Osteoblast (primary cell): Measurements from ENCODE around the gene SSC4D. TPM values are rescaled to one million over a fixed set of nuclear protein-coding genes. Genes with fewer than 3 reads are reported as not detected.

Experiments
- DNase-seq: peaks from one replicate; pipeline ENCODE4 v3.0.0; 2011; ENCODE audit warnings: low spot score, mixed read lengths; ENCODE audit not compliant: insufficient read length; ENCODE audit errors: missing footprints
- H2AFZ ChIP-seq: 2 replicates; pipeline ENCODE4 v1.6.0; 2011; ENCODE audit warnings: mild to moderate bottlenecking, low read length
- H3K27ac ChIP-seq: 2 replicates; pipeline ENCODE4 v1.5.1; 2011; ENCODE audit warnings: mild to moderate bottlenecking, low read depth, low read length, moderate library complexity
- H3K27me3 ChIP-seq: 2 replicates; pipeline ENCODE4 v1.6.0; 2012; ENCODE audit warnings: mild to moderate bottlenecking, control low read depth, inconsistent platforms, low read length, moderate library complexity; ENCODE audit not compliant: insufficient read depth
- H3K36me3 ChIP-seq: 2 replicates; pipeline ENCODE4 v1.5.1; 2011; ENCODE audit warnings: mild to moderate bottlenecking, low read length, control low read depth, moderate library complexity; ENCODE audit not compliant: insufficient read depth
- H3K4me1 ChIP-seq: 2 replicates; pipeline ENCODE4 v1.5.1; 2011; ENCODE audit warnings: mild to moderate bottlenecking, low read length, control low read depth, moderate library complexity; ENCODE audit not compliant: insufficient read depth
- H3K4me2 ChIP-seq: 2 replicates; pipeline ENCODE4 v1.6.0; 2011; ENCODE audit warnings: mild to moderate bottlenecking, low read length; ENCODE audit not compliant: insufficient read depth
- H3K4me3 ChIP-seq: fragments of 200-600 bp; sonication (generic); 3 replicates; pipeline ENCODE4 v1.5.1; 2012; ENCODE audit warnings: mild to moderate bottlenecking, low read length, inconsistent platforms; ENCODE audit not compliant: insufficient read depth
- H3K79me2 ChIP-seq: 2 replicates; pipeline ENCODE4 v1.6.0; 2012; ENCODE audit warnings: mild to moderate bottlenecking, low read length, control low read depth, inconsistent platforms; ENCODE audit not compliant: insufficient read depth
- H3K9me3 ChIP-seq: 2 replicates; pipeline ENCODE4 v1.5.1; 2011; ENCODE audit warnings: low read depth, low read length, control low read depth
- H4K20me1 ChIP-seq: 2 replicates; pipeline ENCODE4 v1.6.0; 2012; ENCODE audit warnings: mild to moderate bottlenecking, low read length, control low read depth; ENCODE audit not compliant: insufficient read depth
- total RNA-seq: library from RNA; depleted of rRNA; stranded (reverse); fragments of >200 nt; gene quantifications from 2 replicates; pipeline ENCODE4 v1.2.3, GENCODE V29; 2012
- TF ChIP-seq, protein P1 (sequence below): IDR thresholded peaks from 2 replicates; pipeline ENCODE4 v1.5.1; 2011; ENCODE audit warnings: mild to moderate bottlenecking, low read depth, low read length, moderate library complexity; ENCODE audit errors: extremely low read depth

Gene SSC4D
- total RNA-seq, 1 donor: 1.1 TPM

DNA sequence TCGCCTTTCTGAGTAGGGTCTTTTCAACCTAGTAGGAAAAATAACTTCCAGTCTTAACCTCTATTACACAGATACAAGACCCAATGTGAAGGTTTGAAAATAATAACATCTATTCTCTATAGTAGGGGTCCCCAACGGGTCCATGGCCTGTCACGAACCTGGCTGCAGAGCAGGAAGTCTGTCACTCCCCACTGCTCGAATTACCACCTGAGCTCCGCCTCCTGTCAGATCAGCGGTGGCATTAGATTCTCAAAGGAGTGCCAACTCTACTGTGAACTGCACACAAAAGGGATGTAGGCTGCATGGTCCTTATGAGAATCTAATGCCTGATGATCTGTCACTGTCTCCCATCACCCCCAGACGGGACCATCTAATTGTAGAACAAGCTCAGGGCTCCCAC, 58.1 kb downstream of the SSC4D start:
- Histone ChIP-seq H3K27me3 (no peaks in the 10 kb centered on the region), H3K9me3 (no peaks in the 10 kb centered on the region), H3K27ac (no peak overlapping the region), H3K36me3 (peaks cover 50% of the 10 kb centered on the region), H2AFZ (no peak overlapping the region), H3K4me2 (peak overlapping the region; percentile 9), H4K20me1 (peaks cover 85% of the 10 kb centered on the region), H3K4me3 (no peak overlapping the region), H3K79me2 (peaks cover 100% of the 10 kb centered on the region), H3K4me1 (peaks cover 20% of the 10 kb centered on the region)
- TF ChIP-seq, protein P1, sequence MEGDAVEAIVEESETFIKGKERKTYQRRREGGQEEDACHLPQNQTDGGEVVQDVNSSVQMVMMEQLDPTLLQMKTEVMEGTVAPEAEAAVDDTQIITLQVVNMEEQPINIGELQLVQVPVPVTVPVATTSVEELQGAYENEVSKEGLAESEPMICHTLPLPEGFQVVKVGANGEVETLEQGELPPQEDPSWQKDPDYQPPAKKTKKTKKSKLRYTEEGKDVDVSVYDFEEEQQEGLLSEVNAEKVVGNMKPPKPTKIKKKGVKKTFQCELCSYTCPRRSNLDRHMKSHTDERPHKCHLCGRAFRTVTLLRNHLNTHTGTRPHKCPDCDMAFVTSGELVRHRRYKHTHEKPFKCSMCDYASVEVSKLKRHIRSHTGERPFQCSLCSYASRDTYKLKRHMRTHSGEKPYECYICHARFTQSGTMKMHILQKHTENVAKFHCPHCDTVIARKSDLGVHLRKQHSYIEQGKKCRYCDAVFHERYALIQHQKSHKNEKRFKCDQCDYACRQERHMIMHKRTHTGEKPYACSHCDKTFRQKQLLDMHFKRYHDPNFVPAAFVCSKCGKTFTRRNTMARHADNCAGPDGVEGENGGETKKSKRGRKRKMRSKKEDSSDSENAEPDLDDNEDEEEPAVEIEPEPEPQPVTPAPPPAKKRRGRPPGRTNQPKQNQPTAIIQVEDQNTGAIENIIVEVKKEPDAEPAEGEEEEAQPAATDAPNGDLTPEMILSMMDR: no peak
- DNase-seq: no peak

DNA sequence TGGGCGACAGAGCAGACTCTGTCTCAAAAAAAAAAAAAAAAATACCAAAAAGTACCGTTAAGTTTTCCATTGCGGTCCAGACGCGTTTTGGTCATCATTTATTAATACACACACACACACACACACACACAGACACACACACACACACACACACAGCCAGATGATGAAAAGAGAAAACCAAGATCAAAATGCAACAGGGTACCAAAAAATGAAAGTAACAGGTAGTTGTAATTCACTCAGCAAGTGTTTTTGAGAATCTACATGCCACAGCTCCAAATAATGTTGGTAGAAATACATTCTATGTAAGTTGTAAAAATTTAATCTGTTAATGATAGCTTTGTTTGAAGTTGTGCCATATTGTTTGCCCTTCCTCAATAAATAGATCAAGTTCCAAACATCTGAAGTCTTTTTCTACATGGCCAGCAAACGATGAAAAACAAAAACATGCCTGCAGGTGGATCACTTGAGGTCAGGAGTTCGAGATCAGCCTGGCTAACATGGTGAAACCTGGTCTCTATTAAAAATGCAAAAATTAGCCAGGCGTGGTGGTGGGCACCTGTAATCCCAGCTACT, 60.1 kb downstream of the SSC4D start:
- TF ChIP-seq, protein P1: no peak
- Histone ChIP-seq H4K20me1 (peaks cover 84% of the 10 kb centered on the region), H3K79me2 (peaks cover 100% of the 10 kb centered on the region), H3K4me2 (no peak overlapping the region), H3K27me3 (no peaks in the 10 kb centered on the region), H2AFZ (no peak overlapping the region), H3K36me3 (peaks cover 49% of the 10 kb centered on the region), H3K4me3 (no peak overlapping the region), H3K27ac (no peak overlapping the region), H3K4me1 (peaks cover 7% of the 10 kb centered on the region), H3K9me3 (no peaks in the 10 kb centered on the region)
- no peak for DNase-seq

DNA sequence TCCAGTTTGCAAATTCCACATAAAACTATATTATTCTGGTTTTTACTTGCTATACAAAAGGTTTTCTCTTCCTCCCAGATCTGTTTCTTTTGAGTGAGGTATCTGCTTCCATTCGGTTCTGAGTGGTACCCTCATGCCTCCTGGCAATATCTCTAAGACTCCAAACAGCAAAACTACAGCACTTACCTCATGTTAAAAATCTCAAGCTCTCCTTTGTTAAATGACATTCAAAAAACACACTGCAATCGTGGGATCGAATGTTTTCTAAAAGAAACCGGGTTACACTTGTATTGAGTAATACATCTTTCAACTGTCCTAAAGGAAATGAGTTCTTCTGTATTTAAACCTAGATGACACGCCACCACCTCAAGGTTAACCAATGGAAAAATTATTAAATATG, 61.8 kb downstream of the SSC4D start:
- Histone ChIP-seq H3K4me2 (no peak overlapping the region), H3K36me3 (peaks cover 63% of the 10 kb centered on the region), H3K27me3 (no peaks in the 10 kb centered on the region), H3K27ac (no peak overlapping the region), H3K4me3 (no peak overlapping the region), H3K4me1 (peaks cover 11% of the 10 kb centered on the region), H3K9me3 (no peaks in the 10 kb centered on the region), H3K79me2 (peaks cover 100% of the 10 kb centered on the region), H2AFZ (no peak overlapping the region), H4K20me1 (peaks cover 80% of the 10 kb centered on the region)
- TF ChIP-seq, protein P1: no peak
- no peak for DNase-seq

DNA sequence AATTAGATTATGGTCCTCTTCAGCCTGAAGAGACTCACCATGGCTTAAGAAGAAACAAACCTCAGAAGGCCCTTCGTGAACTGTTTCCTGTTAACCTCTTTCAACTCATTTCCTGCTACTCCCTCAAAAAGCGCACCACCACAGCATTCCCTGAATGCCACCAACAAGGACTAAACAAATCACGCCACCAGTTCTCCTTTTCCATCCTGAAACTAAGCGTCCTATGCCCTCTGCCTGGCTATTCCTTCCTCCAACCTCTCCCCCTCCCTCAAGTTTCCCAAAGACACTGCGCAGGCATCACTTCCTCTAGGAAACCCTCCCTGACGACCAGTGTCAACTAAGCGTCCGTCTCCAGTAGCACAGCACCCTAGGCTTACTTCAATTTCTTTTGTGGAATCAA, 62.7 kb downstream of the SSC4D start:
- no peaks in the 10 kb centered on the region for H3K9me3 ChIP-seq
- peaks cover 100% of the 10 kb centered on the region for H3K79me2 ChIP-seq
- H3K4me1 ChIP-seq: peaks cover 11% of the 10 kb centered on the region
- H2AFZ ChIP-seq: no peak overlapping the region
- no peaks in the 10 kb centered on the region for H3K27me3 ChIP-seq
- DNase-seq: no peak
- H3K4me2 ChIP-seq: no peak overlapping the region
- no peak overlapping the region for H3K27ac ChIP-seq
- H3K36me3 ChIP-seq: peaks cover 70% of the 10 kb centered on the region
- TF ChIP-seq, protein P1: no peak
- no peak overlapping the region for H3K4me3 ChIP-seq
- H4K20me1 ChIP-seq: peaks cover 78% of the 10 kb centered on the region
